Panc1 (cell line): Measurements from ENCODE around the gene VAMP3. TPM values are rescaled to one million over a fixed set of nuclear protein-coding genes. Genes with fewer than 3 reads are reported as not detected.

Experiments used
- ATAC-seq: fragments of 200-7000 bp; cut with Tn5 transposase; 2 replicates; pipeline ENCODE4 v1.9.1; 2020; ENCODE audit warnings: mild to moderate bottlenecking, moderate library complexity
- BruUV-seq: library from RNA; stranded (reverse); fragments of 400-500 nt; replicated peaks from 2 replicates; lab custom pipeline; 2021; lab: Mats Ljungman, UMichigan
- CTCF ChIA-PET: fragments of 300-600 bp; sonication (Branson Sonifier 250); formaldehyde crosslinking; loops from one replicate; lab custom pipeline; 2022; ENCODE audit warnings: antibody characterized with exemption; lab: Charles Lee
- POLR2A ChIA-PET: fragments of 300-600 bp; sonication (Branson Sonifier 250); formaldehyde crosslinking; loops from one replicate; lab custom pipeline; 2022; ENCODE audit warnings: antibody characterized with exemption; lab: Charles Lee
- DNase-seq: peaks from one replicate; pipeline ENCODE4 v3.0.0-alpha.2; 2010; ENCODE audit warnings: low read depth, low spot score
- H3K27ac ChIP-seq: 2 replicates; pipeline ENCODE4 v1.5.1; 2011; ENCODE audit warnings: mild to moderate bottlenecking, low read length, inconsistent platforms
- H3K27me3 ChIP-seq: fragments of 200-500 bp; sonication (Bioruptor generic); 2 replicates; pipeline ENCODE4 v1.6.0; 2014; ENCODE audit warnings: low read length, inconsistent platforms; ENCODE audit not compliant: control insufficient read depth, insufficient read depth
- H3K36me3 ChIP-seq: fragments of 200-500 bp; sonication (Bioruptor generic); 2 replicates; pipeline ENCODE4 v1.5.1; 2014; ENCODE audit warnings: inconsistent platforms, mild to moderate bottlenecking, low read length, moderate library complexity; ENCODE audit not compliant: control insufficient read depth, insufficient read depth
- H3K4me1 ChIP-seq: 2 replicates; pipeline ENCODE4 v1.5.1; 2011; ENCODE audit warnings: inconsistent platforms, mild to moderate bottlenecking, low read length, moderate library complexity; ENCODE audit not compliant: control insufficient read depth, insufficient read depth
- H3K4me3 ChIP-seq, 2 experiments: 2 replicates each; pipeline ENCODE4 v1.5.1; 2011 to 2012; ENCODE audit warnings: low read depth in 2 of 2, low read length in 2 of 2, mild to moderate bottlenecking in 2 of 2, inconsistent platforms in 1 of 2, moderate library complexity in 1 of 2
- H3K9me3 ChIP-seq: fragments of 200-500 bp; sonication (Bioruptor generic); 2 replicates; pipeline ENCODE4 v1.5.1; 2014; ENCODE audit warnings: low read depth, mild to moderate bottlenecking, inconsistent platforms, low read length, moderate library complexity; ENCODE audit not compliant: control insufficient read depth, insufficient read depth
- POLR2AphosphoS5 ChIP-seq: IDR thresholded peaks from 2 replicates; pipeline ENCODE4 v1.6.1; 2012; ENCODE audit warnings: mild to moderate bottlenecking, low read depth, low read length, moderate library complexity
- REST ChIP-seq, 2 experiments: IDR thresholded peaks; 2 replicates each; pipeline ENCODE4 v1.6.1; 2011 to 2012; ENCODE audit warnings: low read depth in 2 of 2, control low read depth in 1 of 2, low read length in 1 of 2, mild to moderate bottlenecking in 1 of 2, moderate library complexity in 1 of 2; ENCODE audit not compliant: insufficient read depth in 1 of 2
- SIN3A ChIP-seq: IDR thresholded peaks from 2 replicates; pipeline ENCODE4 v1.6.1; 2012; ENCODE audit warnings: low read depth, mild to moderate bottlenecking, low read length, moderate library complexity, borderline replicate concordance; ENCODE audit not compliant: insufficient read depth
- TCF7L2 ChIP-seq: IDR thresholded peaks from 2 replicates; pipeline ENCODE4 v1.6.1; 2011; ENCODE audit warnings: mild to moderate bottlenecking, low read depth, low read length, inconsistent platforms
- in situ Hi-C: cut with HindIII; loops from 2 replicates; pipeline ENCODE4 v1.10.0; 2016; ENCODE audit warnings: low sequenced_read_pairs, low pct_unique_long_range_greater_than_20kb
- intact Hi-C: fragments of 100-400 bp; cut with micrococcal nuclease; formaldehyde crosslinking; loops from one replicate; pipeline ENCODE4 v1.10.0; 2022; ENCODE audit not compliant: unreplicated experiment
- total RNA-seq: library from RNA; stranded (reverse); gene quantifications from one replicate; pipeline ENCODE4 v1.2.1, GENCODE V29; 2021; ENCODE audit not compliant: unreplicated experiment
- TF ChIP-seq, protein P1 (sequence below): fragments of 450-650 bp; IDR thresholded peaks from 2 replicates; pipeline ENCODE4 v1.5.1; 2017; ENCODE audit warnings: mild to moderate bottlenecking

The VAMP3 gene
- total RNA-seq, 1 experiment from 2014 or later, result 106 TPM

DNA sequence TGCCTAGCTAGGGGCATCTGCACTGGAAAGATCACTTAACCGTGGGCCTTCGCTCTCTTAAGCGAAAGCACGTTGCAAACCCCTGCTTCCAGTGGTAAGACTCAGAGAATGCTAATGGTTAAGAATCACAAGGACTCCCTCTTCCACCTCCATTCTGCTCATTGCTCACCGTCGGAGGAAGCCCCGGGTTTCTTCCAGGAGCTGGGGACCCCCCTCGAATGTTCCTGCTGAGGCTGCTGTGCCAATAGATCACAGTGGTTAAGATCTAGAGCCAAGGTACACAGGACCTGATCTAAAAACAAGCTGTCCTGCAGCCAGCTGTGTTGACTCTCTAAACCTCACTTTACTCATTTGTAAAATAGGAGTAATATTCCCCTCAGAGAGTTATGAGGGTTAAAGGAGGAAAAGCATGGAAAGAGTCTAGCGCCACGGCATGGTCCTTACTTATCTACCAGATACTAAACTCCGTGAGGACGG is 765 bp downstream of the VAMP3 start:
- peak overlapping the region; percentile 65 for H3K27ac ChIP-seq
- in situ Hi-C loops (no loop called here), intact Hi-C loops (no loop called here)
- BruUV-seq, result no TSS peak
- H3K4me3 ChIP-seq, result peak overlapping the region; percentile 92 to 93
- peaks cover 8% of the 10 kb centered on the region; the same call in 1 of the 2 replicates for H3K4me1 ChIP-seq
- ChIA-PET CTCF (no interaction called here), POLR2A (no interaction called here)
- ATAC-seq (no peak; the same call in 1 of the 2 replicates), DNase-seq (no peak)
- no peaks in the 10 kb centered on the region for H3K27me3 ChIP-seq
- H3K9me3 ChIP-seq, result no peaks in the 10 kb centered on the region
- peaks cover 10% of the 10 kb centered on the region for H3K36me3 ChIP-seq
- no peak for TF ChIP-seq TCF7L2
- no peak for TF ChIP-seq POLR2AphosphoS5
- no peak for TF ChIP-seq REST (IDR thresholded peaks at IDR 0.05; ENCODE audit: insufficient read depth in 1 of 2, low read depth in 2 of 2, low read length in 1 of 2)
- TF ChIP-seq, protein P1, sequence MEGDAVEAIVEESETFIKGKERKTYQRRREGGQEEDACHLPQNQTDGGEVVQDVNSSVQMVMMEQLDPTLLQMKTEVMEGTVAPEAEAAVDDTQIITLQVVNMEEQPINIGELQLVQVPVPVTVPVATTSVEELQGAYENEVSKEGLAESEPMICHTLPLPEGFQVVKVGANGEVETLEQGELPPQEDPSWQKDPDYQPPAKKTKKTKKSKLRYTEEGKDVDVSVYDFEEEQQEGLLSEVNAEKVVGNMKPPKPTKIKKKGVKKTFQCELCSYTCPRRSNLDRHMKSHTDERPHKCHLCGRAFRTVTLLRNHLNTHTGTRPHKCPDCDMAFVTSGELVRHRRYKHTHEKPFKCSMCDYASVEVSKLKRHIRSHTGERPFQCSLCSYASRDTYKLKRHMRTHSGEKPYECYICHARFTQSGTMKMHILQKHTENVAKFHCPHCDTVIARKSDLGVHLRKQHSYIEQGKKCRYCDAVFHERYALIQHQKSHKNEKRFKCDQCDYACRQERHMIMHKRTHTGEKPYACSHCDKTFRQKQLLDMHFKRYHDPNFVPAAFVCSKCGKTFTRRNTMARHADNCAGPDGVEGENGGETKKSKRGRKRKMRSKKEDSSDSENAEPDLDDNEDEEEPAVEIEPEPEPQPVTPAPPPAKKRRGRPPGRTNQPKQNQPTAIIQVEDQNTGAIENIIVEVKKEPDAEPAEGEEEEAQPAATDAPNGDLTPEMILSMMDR, result no peak
- TF ChIP-seq SIN3A, result no peak

- no peak for TF ChIP-seq REST (IDR thresholded peaks at IDR 0.05; ENCODE audit: insufficient read depth in 1 of 2, low read depth in 2 of 2, low read length in 1 of 2)
- TF ChIP-seq TCF7L2, result no peak
- TF ChIP-seq, protein P1, result no peak
- no peak for TF ChIP-seq SIN3A
- TF ChIP-seq POLR2AphosphoS5, result no peak
- POLR2A ChIA-PET, result no interaction called here
- no peaks in the 10 kb centered on the region for H3K27me3 ChIP-seq
- intact Hi-C loops, result no loop called here
- H3K4me3 ChIP-seq, result no peak overlapping the region
- no peak overlapping the region for H3K27ac ChIP-seq
- ATAC-seq (no peak), DNase-seq (no peak)
- no TSS peak for BruUV-seq
- no peaks in the 10 kb centered on the region for H3K9me3 ChIP-seq
- in situ Hi-C loops, result no loop called here
- peaks cover 10% of the 10 kb centered on the region for H3K4me1 ChIP-seq
- CTCF ChIA-PET, result no interaction called here
- H3K36me3 ChIP-seq, result peaks cover 29% of the 10 kb centered on the region
Measured at GRCh38 chr1:7777591-7777990, 6.5 kb downstream of the VAMP3 start.
